Rectal smooth muscle tissue (tissue), 1 donor: ENCODE results near the gene FREM3.
"Not testable (repeated sequence)": the region's sequence is repeated elsewhere in the genome, so short reads cannot be mapped to it uniquely, and the experiment has no call there.

Source experiments
- H3K27ac ChIP-seq: one replicate; pipeline ENCODE4 v1.7.0; 2013; ENCODE audit warnings: low read depth, low read length, inconsistent platforms
- H3K27me3 ChIP-seq: one replicate; pipeline ENCODE4 v1.7.0; 2013; ENCODE audit warnings: low read length; ENCODE audit not compliant: control insufficient read depth, insufficient read depth
- H3K36me3 ChIP-seq: one replicate; pipeline ENCODE4 v1.7.0; 2013; ENCODE audit warnings: low read length; ENCODE audit not compliant: control insufficient read depth, insufficient read depth
- H3K4me1 ChIP-seq: one replicate; pipeline ENCODE4 v1.7.0; 2013; ENCODE audit warnings: low read length; ENCODE audit not compliant: control insufficient read depth, insufficient read depth
- H3K4me3 ChIP-seq: one replicate; pipeline ENCODE4 v1.7.0; 2013; ENCODE audit warnings: low read length
- H3K9ac ChIP-seq: one replicate; pipeline ENCODE4 v1.7.0; 2013; ENCODE audit warnings: low read length

FREM3 gene

DNA sequence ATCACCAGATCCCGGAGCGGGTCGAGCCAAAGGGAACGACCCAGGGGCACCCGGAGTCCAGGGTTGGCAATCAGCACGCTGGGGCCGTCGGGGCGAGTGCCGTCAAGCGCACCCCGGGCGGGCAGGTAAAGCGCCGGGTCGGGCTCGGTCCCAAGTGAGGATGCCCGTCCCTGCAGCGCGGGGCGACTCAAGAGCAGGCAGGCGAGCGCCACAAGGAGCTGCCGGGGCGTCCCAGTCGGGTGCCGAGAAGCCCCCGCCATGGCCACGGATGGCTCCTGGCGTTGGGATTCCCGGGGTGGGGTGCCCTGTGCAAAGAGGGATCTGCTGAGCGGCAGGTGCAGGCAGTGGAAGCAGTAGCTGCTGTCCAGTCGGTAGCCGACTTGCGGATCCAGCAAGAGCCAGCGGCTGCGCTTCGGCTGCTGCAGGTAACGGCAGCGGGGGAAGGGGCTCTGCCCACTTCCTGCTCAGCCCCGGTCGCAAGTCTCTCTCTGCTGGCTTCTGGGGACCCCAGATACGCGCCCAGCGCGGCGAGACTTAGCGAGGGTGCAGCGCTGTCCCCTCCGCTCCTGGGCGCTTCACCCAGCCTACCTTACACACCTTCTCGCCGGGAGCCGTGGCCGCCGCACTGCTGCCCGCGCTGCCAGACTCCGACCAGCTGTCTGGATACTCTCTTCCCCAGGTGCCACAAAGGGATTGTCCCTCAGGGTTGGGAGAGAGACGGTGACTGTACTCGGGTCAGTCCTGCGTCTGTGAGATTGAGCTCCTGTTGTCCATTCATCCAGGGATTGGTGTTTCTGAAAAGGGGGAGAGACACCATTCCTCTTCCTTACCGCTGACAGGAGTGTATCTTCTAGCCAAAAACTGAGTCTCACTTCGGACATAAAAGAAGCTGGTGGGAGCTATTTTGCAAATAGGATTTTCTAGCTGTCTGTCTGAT lies at the start of gene FREM3:
TSS of gene FREM3 (minus strand) at position 260 of the 937 bp plus-strand sequence. CDS start at position 260, 0 bp downstream.
- H3K4me3 ChIP-seq, result peak within 1 kb of the TSS; percentile 51
- H3K4me1 ChIP-seq, result no peaks in the 10 kb centered on the region
- H3K9ac ChIP-seq, result no peak within 1 kb of the TSS
- no peak within 1 kb of the TSS for H3K27ac ChIP-seq
- H3K36me3 ChIP-seq, result no peaks in the 10 kb centered on the region
- H3K27me3 ChIP-seq, result peaks cover 10% of the 10 kb centered on the region

DNA sequence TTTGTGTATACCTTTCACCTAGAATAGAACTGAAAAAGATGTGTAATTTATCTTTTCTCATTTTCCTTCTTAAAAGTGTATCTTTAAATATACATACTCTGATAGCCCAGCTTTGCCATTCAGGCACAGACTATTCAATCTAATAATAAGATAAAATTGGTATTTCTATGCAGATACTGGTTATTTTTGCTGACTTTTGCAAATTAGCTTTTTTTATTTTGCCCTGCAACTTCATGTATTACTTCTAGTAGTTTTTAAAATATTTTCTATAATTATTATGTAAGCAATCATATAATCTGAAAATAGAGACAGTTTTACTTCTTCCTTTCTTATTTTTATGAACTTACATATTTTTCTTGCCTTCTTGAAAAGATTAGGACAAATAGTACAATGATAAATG lies 45.4 kb upstream of the FREM3 start:
- Histone ChIP-seq H3K27ac (no peak overlapping the region), H3K27me3 (no peaks in the 10 kb centered on the region), H3K4me3 (no peak overlapping the region), H3K4me1 (no peaks in the 10 kb centered on the region), H3K9ac (no peak overlapping the region), H3K36me3 (no peaks in the 10 kb centered on the region)

DNA sequence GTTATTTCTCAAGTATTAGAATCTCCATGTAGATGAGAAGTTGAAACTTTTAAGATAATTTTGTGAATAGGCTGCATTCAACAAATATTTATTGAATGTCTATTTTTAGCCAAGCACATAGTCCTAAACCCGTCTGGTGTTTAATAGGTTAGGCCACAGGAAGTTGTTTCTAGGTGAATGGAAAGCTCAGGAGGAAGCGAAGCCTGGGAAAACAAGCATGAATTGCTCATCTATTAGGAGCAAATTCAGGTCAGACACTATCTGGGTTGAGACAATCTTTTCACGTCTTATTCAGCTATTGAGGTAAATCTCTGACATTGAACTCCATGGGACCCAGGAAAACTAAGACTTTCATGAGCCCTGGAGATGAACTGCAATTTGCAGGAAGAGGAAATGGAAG lies 43.1 kb upstream of the FREM3 start:
- no peaks in the 10 kb centered on the region for H3K27me3 ChIP-seq
- no peak overlapping the region for H3K4me3 ChIP-seq
- no peak overlapping the region for H3K9ac ChIP-seq
- no peaks in the 10 kb centered on the region for H3K36me3 ChIP-seq
- no peak overlapping the region for H3K27ac ChIP-seq
- no peaks in the 10 kb centered on the region for H3K4me1 ChIP-seq

DNA sequence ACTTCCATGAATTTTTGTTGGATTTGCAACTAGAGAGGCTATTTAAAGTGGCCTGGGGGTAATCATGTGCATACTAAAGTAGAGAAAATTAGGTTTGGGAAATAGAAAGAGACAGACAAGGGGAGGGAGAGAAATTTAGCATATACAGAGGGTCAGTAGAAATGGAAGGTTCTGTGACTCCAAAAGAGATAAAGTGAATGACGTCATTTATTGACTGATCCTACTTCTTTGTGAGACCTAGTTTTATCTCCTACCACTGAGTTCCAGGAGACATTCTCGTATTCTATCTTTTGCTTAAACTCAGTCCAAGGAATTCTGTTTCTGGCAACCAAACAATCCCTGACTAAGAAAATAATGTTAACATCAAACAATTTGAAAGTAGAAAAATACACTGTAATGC lies 42.4 kb upstream of the FREM3 start:
- Histone ChIP-seq H3K4me1 (no peaks in the 10 kb centered on the region), H3K27me3 (no peaks in the 10 kb centered on the region), H3K36me3 (no peaks in the 10 kb centered on the region), H3K27ac (no peak overlapping the region), H3K4me3 (no peak overlapping the region), H3K9ac (no peak overlapping the region)

DNA sequence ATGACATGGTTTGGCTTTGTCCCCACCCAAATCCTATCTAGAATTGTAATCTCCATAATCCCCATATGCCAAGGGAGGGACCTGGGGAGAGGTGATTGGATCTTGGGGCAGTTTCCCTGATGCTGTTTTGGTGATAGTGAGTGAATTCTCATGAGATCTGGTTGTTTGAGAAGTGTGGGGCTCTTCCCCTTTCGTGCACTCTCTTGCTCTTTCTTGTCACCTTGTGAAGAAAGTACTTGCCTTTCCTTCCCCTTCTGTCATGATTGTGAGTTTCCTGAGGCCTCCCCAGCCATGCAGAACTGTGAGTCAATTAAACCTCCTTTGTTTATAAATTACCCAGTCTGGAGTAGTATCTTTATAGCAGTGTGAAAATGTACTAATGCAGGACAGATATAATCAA lies 36.4 kb upstream of the FREM3 start:
- Histone ChIP-seq H3K4me3 (no peak overlapping the region), H3K27ac (no peak overlapping the region), H3K9ac (no peak overlapping the region), H3K4me1 (no peaks in the 10 kb centered on the region), H3K27me3 (no peaks in the 10 kb centered on the region), H3K36me3 (no peaks in the 10 kb centered on the region)

DNA sequence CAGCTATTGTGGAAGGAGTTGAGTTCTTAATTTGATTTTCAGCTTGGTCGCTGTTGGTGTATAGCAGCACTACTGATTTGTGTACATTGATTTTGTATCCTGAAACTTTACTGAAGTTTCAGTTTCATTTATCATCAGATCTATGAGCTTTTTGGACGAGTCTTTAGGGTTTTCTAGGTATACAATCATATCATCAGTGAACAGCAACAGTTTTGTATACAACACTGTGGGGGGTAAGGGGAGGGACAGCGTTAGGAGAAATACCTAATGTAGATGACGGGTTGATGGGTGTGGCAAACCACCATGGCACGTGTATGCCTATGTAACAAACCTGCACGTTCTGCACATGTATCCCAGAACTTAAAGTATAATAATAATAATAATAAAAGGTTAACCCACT lies 35.6 kb upstream of the FREM3 start:
- not testable (repeated sequence) for H3K4me1 ChIP-seq, H3K27ac ChIP-seq, H3K9ac ChIP-seq, H3K4me3 ChIP-seq, H3K36me3 ChIP-seq, H3K27me3 ChIP-seq

DNA sequence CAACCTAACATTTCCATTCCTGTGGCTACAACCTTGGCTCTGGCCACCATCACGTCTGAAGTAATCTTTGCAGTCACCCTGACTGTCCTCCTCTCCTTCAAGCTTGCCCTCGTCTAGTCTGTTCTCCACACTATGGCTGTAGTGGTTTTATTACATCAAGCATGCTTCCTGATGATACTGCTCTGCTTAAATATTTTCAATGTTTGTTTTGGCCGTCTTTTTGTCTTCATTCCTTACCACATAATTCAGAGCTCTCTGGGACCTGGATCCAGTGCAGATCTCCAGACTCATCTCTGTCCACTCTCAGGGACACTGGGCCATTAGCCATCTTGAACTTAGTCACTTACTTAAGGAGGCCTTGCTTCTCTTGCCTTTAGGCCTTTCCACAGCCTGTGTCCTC lies 27.7 kb upstream of the FREM3 start:
- no peak overlapping the region for H3K27ac ChIP-seq
- no peaks in the 10 kb centered on the region for H3K4me1 ChIP-seq
- no peak overlapping the region for H3K9ac ChIP-seq
- H3K4me3 ChIP-seq, result no peak overlapping the region
- no peaks in the 10 kb centered on the region for H3K27me3 ChIP-seq
- no peaks in the 10 kb centered on the region for H3K36me3 ChIP-seq

DNA sequence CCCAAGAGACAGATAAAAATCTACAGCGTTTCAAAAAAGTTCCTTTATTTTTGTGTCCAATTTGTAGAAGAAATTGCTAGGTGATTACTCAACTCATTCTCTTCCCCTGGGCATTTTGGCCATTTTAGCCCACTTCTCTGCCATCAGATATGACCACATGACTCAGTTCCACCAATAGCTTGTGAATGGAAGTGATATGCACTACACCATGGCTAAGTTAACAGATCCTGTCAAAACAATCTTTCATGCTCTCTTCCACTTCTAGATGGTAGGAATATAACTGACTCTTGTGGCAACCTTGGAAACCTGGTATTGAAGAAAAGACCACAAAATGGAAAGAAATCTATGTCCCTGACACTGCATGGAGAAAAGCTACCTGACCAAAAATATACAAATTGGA lies 26.2 kb upstream of the FREM3 start:
- Histone ChIP-seq H3K4me1 (no peaks in the 10 kb centered on the region), H3K36me3 (no peaks in the 10 kb centered on the region), H3K4me3 (no peak overlapping the region), H3K9ac (no peak overlapping the region), H3K27ac (no peak overlapping the region), H3K27me3 (no peaks in the 10 kb centered on the region)

DNA sequence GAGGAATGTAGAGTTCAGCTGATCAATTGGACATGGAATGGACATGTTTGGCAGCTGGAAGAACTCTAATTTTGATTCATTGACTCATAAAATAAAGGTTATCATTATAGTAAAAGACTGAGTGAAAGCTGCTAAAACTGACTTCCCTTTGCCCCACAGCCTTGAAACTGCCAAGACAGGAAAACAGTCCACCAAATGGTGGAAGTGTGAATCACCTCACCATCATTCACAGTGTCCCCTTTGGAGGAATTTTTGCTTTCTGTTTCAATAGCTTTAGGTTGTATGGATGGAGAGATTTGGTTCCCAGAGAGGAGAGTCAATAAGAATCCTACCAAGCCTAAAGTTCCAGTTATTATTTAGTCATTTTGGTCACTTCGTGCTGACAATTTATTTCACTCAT lies 20.8 kb upstream of the FREM3 start:
- Histone ChIP-seq H3K27me3 (no peaks in the 10 kb centered on the region), H3K4me1 (no peaks in the 10 kb centered on the region), H3K36me3 (no peaks in the 10 kb centered on the region), H3K4me3 (no peak overlapping the region), H3K27ac (no peak overlapping the region), H3K9ac (no peak overlapping the region)

DNA sequence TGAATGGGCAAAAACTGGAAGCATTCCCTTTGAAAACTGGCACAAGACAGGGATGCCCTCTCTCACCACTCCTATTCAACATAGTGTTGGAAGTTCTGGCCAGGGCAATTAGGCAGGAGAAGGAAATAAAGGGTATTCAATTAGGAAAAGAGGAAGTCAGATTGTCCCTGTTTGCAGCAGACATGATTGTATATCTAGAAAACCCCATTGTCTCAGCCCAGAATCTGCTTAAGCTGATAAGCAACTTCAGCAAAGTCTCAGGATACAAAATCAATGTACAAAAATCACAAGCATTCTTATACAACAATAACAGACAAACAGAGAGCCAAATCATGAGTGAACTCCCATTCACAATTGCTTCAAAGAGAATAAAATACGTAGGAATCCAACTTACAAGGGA lies 18.3 kb upstream of the FREM3 start:
- H3K36me3 ChIP-seq, H3K27me3 ChIP-seq, H3K4me3 ChIP-seq, H3K9ac ChIP-seq, H3K4me1 ChIP-seq, H3K27ac ChIP-seq: not testable (repeated sequence)

DNA sequence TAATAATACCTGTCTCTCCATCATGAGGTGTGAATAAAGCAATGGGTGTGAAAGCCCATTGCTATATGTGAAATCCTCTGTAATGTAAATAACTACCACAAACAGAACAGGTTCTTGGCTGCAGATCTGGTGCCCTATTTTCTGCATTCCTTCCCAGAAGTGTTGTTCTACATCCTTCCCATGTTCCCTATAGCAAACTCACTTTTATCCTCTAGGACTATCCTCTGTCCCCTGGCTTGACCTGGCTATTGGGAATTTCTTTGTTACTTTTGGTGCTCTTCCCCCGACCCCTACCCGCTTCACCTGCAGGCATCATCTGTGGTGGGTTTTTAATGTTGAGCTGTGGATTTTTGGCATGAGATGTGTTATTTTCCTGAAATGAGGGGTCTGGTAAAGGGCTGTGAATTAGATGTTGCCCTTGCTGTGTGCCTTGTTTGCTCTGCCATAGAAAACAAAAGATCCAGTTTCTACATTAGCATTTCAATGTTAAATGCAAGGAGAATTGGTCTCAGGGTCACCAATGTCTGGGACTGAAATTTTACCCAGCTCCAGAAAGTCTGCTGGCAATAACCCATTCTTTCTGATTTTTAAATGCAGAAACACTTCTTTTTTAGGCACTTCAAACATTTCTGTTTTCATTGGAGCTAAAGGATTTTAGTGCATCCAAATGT lies 13.6 kb upstream of the FREM3 start:
- no peak overlapping the region for H3K27ac ChIP-seq
- no peak overlapping the region for H3K9ac ChIP-seq
- no peak overlapping the region for H3K4me3 ChIP-seq
- H3K27me3 ChIP-seq, result no peaks in the 10 kb centered on the region
- no peaks in the 10 kb centered on the region for H3K36me3 ChIP-seq
- no peaks in the 10 kb centered on the region for H3K4me1 ChIP-seq

DNA sequence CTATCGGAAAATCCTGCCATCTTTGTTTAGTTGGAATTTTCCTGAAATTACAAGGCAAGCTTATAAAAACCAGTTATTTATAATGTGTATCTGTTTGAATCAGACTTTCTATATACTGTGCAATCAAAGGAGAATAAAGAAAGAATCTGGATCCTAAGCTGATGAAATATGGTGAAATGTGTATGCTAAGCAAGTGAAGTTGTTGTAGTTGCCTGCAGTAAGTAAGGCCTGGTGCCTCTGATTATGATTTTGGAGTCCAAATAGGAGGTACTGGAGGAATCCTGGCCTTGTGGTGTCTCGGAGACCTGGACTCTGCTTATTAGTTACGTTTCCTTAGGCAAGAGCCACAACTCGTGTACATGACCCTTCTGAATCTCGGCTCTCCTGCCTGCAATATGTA lies 13.1 kb upstream of the FREM3 start:
- H3K36me3 ChIP-seq, result no peaks in the 10 kb centered on the region
- H3K4me3 ChIP-seq, result no peak overlapping the region
- H3K9ac ChIP-seq, result no peak overlapping the region
- H3K4me1 ChIP-seq, result no peaks in the 10 kb centered on the region
- H3K27me3 ChIP-seq, result no peaks in the 10 kb centered on the region
- no peak overlapping the region for H3K27ac ChIP-seq

DNA sequence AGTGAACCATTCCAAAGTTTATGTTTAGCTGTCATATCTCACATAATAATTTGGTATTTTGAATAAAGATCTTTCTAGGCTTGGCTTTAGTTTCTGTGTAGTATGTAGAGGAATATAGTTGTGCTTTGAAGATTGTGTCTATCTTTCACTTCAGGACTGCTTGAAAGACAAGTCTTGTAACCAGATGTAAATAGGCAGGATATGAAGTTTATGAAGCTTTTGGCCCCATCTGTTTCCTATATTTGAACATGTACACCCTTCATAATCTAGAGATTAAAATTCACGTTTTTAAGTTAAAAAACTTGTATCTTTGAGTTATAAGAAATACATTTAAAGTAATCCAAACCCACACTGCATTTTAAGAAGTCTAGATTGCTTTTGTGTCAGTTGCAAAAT lies 11.7 kb upstream of the FREM3 start:
- no peak overlapping the region for H3K9ac ChIP-seq
- H3K4me3 ChIP-seq, result no peak overlapping the region
- no peaks in the 10 kb centered on the region for H3K36me3 ChIP-seq
- no peak overlapping the region for H3K27ac ChIP-seq
- H3K27me3 ChIP-seq, result no peaks in the 10 kb centered on the region
- H3K4me1 ChIP-seq, result no peaks in the 10 kb centered on the region
